Measurements from ENCODE around the gene EBI3. TPM values are rescaled to one million over a fixed set of nuclear protein-coding genes. Genes with fewer than 3 reads are reported as not detected.

Gene EBI3
- total and polyA plus RNA-seq, 2 of the 8 experiments (the other 6 are each of a cell fraction or from before 2014, with no cell fraction given): 0.99 to 8.4 TPM

DNA sequence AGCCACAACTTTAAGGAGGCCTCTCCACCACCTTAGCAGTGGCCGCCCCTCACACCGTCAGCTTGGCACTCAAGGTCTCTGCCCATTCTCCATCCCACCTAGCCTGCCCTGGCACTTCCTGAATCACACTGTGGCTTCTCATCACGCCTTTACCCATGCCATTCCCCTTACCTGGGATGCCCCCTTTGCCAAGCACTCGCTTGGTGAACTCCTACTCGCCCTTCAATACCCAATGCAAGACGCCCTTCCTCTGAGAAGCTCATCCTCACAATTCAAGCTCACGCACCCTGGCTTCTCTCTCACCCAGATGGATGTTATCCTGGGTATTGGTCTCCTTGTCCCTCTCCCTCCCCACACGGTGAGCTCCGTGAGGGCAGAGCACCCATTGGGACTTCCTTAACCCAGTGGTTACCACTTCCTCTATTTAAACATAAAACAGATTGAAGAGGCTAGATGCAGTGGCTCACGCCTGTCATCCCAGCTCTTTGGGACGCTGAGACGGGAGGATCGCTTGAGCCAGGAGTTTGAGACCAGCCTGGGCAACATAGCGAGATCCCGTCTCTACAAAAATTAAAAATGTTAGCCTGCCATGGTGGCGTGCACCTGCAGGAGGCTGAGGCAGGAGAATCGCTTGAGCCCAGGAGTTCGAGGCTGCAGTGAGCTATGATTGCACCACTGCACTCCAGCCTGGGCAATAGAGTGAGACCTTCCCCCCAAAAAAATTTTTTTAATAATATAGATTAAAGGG, 37.1 kb downstream of the EBI3 start:
- Histone ChIP-seq H4K20me1 (replicated peaks in 1 of 2; ENCODE audit: control insufficient read depth in 1 of 2, insufficient read depth in 2 of 2, low read length in 2 of 2) (peaks cover 1 to 2% of the 10 kb centered on the region in 2 experiments), H3K18ac (ENCODE audit: extremely low read depth, low read length) (no peak overlapping the region), H4K8ac (ENCODE audit: extremely low read depth, insufficient read depth, low read length) (no peak overlapping the region), H3K79me2 (ENCODE audit: control insufficient read depth in 1 of 2, insufficient read depth in 2 of 2, low read length in 2 of 2) (no peaks in the 10 kb centered on the region), H3K4me2 (ENCODE audit: insufficient read depth in 1 of 2, low read depth in 2 of 2, low read length in 2 of 2) (no peak overlapping the region), H3K4me3 (ENCODE audit: extremely low read depth in 1 of 4, insufficient read depth in 2 of 4, low read depth in 3 of 4, low read length in 4 of 4) (no peak overlapping the region), H3K36me3 (ENCODE audit: control insufficient read depth in 2 of 4, insufficient read depth in 4 of 4, low read length in 3 of 4) (peaks cover 2 to 8% (median 5%) of the 10 kb centered on the region in 4 experiments; a peak in 4 of 8 replicates), H3K9me3 (ENCODE audit: insufficient read depth in 2 of 2, low read depth in 1 of 2, low read length in 1 of 2) (no peaks in the 10 kb centered on the region), H3K4me1 (replicated peaks in 1 of 4; ENCODE audit: control insufficient read depth in 3 of 4, insufficient read depth in 4 of 4, low read length in 3 of 4) (no peaks in the 10 kb centered on the region; a peak in 1 of 7 replicates), H2BK20ac (ENCODE audit: low read length) (no peak overlapping the region), H3K79me1 (ENCODE audit: low read depth, low read length) (no peaks in the 10 kb centered on the region), H3K23me2 (ENCODE audit: low read depth, low read length) (no peaks in the 10 kb centered on the region), H3K27me3 (replicated peaks in 1 of 4; ENCODE audit: control insufficient read depth in 3 of 4, extremely low read depth in 1 of 4, insufficient read depth in 3 of 4, low read length in 3 of 4) (no peaks in the 10 kb centered on the region), H2BK120ac (replicated peaks; ENCODE audit: low read depth, low read length) (no peak overlapping the region), H2BK5ac (ENCODE audit: low read depth, low read length) (no peak overlapping the region; the same call in 1 of the 2 replicates), H2BK12ac (ENCODE audit: low read depth, low read length) (no peak overlapping the region), H3K56ac (replicated peaks; ENCODE audit: insufficient read length, low read depth, low read length) (no peak overlapping the region), H3K23ac (ENCODE audit: insufficient read length) (no peak overlapping the region), H4K5ac (ENCODE audit: insufficient read length, low read depth, low read length) (no peak overlapping the region), H3K27ac (ENCODE audit: low read depth, low read length) (no peak overlapping the region), H4K91ac (replicated peaks; ENCODE audit: insufficient read length, low read length) (no peak overlapping the region), H2BK15ac (ENCODE audit: low read length) (no peak overlapping the region), H3K14ac (ENCODE audit: insufficient read length) (no peak overlapping the region), H2AK5ac (ENCODE audit: low read depth, low read length) (no peak overlapping the region), H3K9ac (replicated peaks in 1 of 4; ENCODE audit: extremely low read depth in 1 of 4, low read depth in 3 of 4, low read length in 3 of 4) (no peak overlapping the region), H2AFZ (ENCODE audit: low read length) (no peak overlapping the region), H3K4ac (replicated peaks; ENCODE audit: insufficient read length, low read depth, low read length) (no peak overlapping the region)
- WGBS, 2 experiments (ENCODE audit: extremely low coverage in 1 of 2, insufficient coverage in 1 of 2, insufficient read length in 1 of 2, insufficient replicate concordance in 2 of 2, low coverage in 1 of 2, low lambda C conversion rate in 2 of 2, missing lambda C conversion rate in 1 of 2): 89% methylated on average over 17 of the region's 18 CpGs; no CpG with 5 or more reads in 1 of the 2 experiments
- ChIA-PET POLR2A (ENCODE audit: partially characterized antibody) (interaction anchor here (0.6 to 5.4 kb wide), 17 partner anchors 10 to 287 kb away, joined by 3 to 36 read pairs (median 4); partner anchors contain the start of genes CHAF1A, MPND, SHD and YJU2), CTCF (ENCODE audit: partially characterized antibody) (interaction anchor here (0.6 to 14.6 kb wide), 55 partner anchors 8 to 390 kb away, joined by 3 to 311 read pairs (median 5); partner anchors contain the start of genes CHAF1A, HDGFL2, MPND and STAP2)
- DNase-seq (ENCODE audit: low read depth in 1 of 2, low spot score in 2 of 2): no peak
- TF ChIP-seq RXRA (IDR thresholded peaks at IDR 0.05; ENCODE audit: insufficient read depth, low read depth, low read length) (no peak), CREB1 (IDR thresholded peaks at IDR 0.05) (no peak), SP4 (IDR thresholded peaks at IDR 0.05; ENCODE audit: low read length) (no peak), ASH2L (IDR thresholded peaks at IDR 0.05; ENCODE audit: low read length) (no peak), GABPA (IDR thresholded peaks at IDR 0.05; ENCODE audit: borderline replicate concordance, insufficient read depth, low read length) (no peak), RBBP5 (IDR thresholded peaks at IDR 0.05; ENCODE audit: borderline replicate concordance, low read depth, low read length) (no peak)
- TF ChIP-seq, protein P1, sequence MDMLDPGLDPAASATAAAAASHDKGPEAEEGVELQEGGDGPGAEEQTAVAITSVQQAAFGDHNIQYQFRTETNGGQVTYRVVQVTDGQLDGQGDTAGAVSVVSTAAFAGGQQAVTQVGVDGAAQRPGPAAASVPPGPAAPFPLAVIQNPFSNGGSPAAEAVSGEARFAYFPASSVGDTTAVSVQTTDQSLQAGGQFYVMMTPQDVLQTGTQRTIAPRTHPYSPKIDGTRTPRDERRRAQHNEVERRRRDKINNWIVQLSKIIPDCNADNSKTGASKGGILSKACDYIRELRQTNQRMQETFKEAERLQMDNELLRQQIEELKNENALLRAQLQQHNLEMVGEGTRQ (IDR thresholded peaks at IDR 0.05; ENCODE audit: low read length): no peak
- no peak for FAIRE-seq

Data from H1 (cell line).